Cardiac muscle cell (in vitro differentiated cells and primary cell): Measurements from ENCODE around the gene ARHGEF35. TPM values are rescaled to one million over a fixed set of nuclear protein-coding genes. Genes with fewer than 3 reads are reported as not detected.
"Not testable (repeated sequence)": the region's sequence is repeated elsewhere in the genome, so short reads cannot be mapped to it uniquely, and the experiment has no call there.

ENCODE experiments used
- DNase-seq, 2 donors: peaks; one replicate each; pipeline versions ENCODE4 v3.0.0 to v3.0.0-alpha.2; 2010 to 2017; ENCODE audit warnings: low read depth in 1 of 2, low spot score in 1 of 2
- H3K27ac ChIP-seq: fragments of 200-600 bp; sonication (generic); 2 replicates; pipeline ENCODE4 v1.5.1; 2016
- H3K27me3 ChIP-seq: fragments of 200-600 bp; sonication (generic); 2 replicates; pipeline ENCODE4 v1.6.0; 2016; ENCODE audit warnings: control low read depth
- H3K36me3 ChIP-seq: fragments of 200-600 bp; sonication (generic); 2 replicates; pipeline ENCODE4 v1.5.1; 2016; ENCODE audit warnings: control low read depth
- H3K4me1 ChIP-seq: fragments of 200-600 bp; sonication (generic); 2 replicates; pipeline ENCODE4 v1.8.1; 2017; ENCODE audit warnings: low read depth, mild to moderate bottlenecking, mixed run types
- H3K4me3 ChIP-seq: fragments of 200-600 bp; sonication (generic); 2 replicates; pipeline ENCODE4 v1.5.1; 2016; ENCODE audit warnings: mild to moderate bottlenecking
- H3K9me3 ChIP-seq: fragments of 200-600 bp; sonication (generic); 2 replicates; pipeline ENCODE4 v1.5.1; 2017; ENCODE audit warnings: low read depth, mild to moderate bottlenecking, control low read depth
- CTCF ChIP-seq: IDR thresholded peaks from 2 replicates; pipeline ENCODE4 v1.5.1; 2012; ENCODE audit warnings: low read depth, mild to moderate bottlenecking, low read length
- polyA plus RNA-seq: library from polyadenylated mRNA; unstranded; fragments of >200 nt; fragmentation: Nextera tagmentation; extraction: Ambion mirVana; gene quantifications from 2 replicates; pipeline ENCODE4 v1.2.1, GENCODE V29; 2016
- total RNA-seq: library from RNA; depleted of rRNA; stranded (reverse); fragments of >200 nt; gene quantifications from 2 replicates; pipeline ENCODE4 v1.2.3, GENCODE V29; 2016

ARHGEF35 gene
- total and polyA plus RNA-seq, 2 experiments from 2014 or later = 0.93 to 1.7 TPM

- not testable (repeated sequence) for H3K9me3 ChIP-seq, H3K4me3 ChIP-seq, H3K27me3 ChIP-seq, H3K36me3 ChIP-seq, DNase-seq, H3K4me1 ChIP-seq, H3K27ac ChIP-seq
Observed at GRCh38 chr7:144203086-144203485, 7.5 kb upstream of the ARHGEF35 start.

GRCh38 chr7:144201978-144202377, 6.3 kb upstream of the ARHGEF35 start:
- not testable (repeated sequence) for H3K4me3 ChIP-seq, DNase-seq

GRCh38 chr7:144198934-144199333, 3.3 kb upstream of the ARHGEF35 start:
- H3K4me3 ChIP-seq, H3K36me3 ChIP-seq, DNase-seq, H3K9me3 ChIP-seq, H3K27me3 ChIP-seq, H3K27ac ChIP-seq, H3K4me1 ChIP-seq: not testable (repeated sequence)

More at GRCh38 chr7:144201978-144202377, 6.3 kb upstream of the ARHGEF35 start:
- H3K4me1 ChIP-seq, H3K27ac ChIP-seq, H3K27me3 ChIP-seq, H3K36me3 ChIP-seq, H3K9me3 ChIP-seq: not testable (repeated sequence)

- not testable (repeated sequence) for H3K9me3 ChIP-seq, H3K27me3 ChIP-seq, DNase-seq, H3K27ac ChIP-seq, H3K4me3 ChIP-seq, H3K4me1 ChIP-seq, H3K36me3 ChIP-seq
Observed at GRCh38 chr7:144194453-144194852, 1.2 kb downstream of the ARHGEF35 start.

- not testable (repeated sequence) for DNase-seq, H3K4me3 ChIP-seq, H3K4me1 ChIP-seq, H3K27ac ChIP-seq, H3K36me3 ChIP-seq, H3K9me3 ChIP-seq, H3K27me3 ChIP-seq
Observed at GRCh38 chr7:144193782-144194181, 1.9 kb downstream of the ARHGEF35 start.

GRCh38 chr7:144188578-144189171, 7.0 kb downstream of the ARHGEF35 start:
- not testable (repeated sequence) for H3K4me1 ChIP-seq, H3K27me3 ChIP-seq, DNase-seq, H3K27ac ChIP-seq, H3K36me3 ChIP-seq, H3K4me3 ChIP-seq, H3K9me3 ChIP-seq

- not testable (repeated sequence) for H3K27me3 ChIP-seq, H3K36me3 ChIP-seq, H3K9me3 ChIP-seq, H3K4me1 ChIP-seq, DNase-seq, H3K27ac ChIP-seq, H3K4me3 ChIP-seq
Observed at GRCh38 chr7:144187848-144188247, 7.8 kb downstream of the ARHGEF35 start.

- H3K36me3 ChIP-seq, H3K27ac ChIP-seq, H3K4me3 ChIP-seq, H3K4me1 ChIP-seq, DNase-seq, H3K9me3 ChIP-seq, H3K27me3 ChIP-seq: not testable (repeated sequence)
Observed at GRCh38 chr7:144183166-144183565, 12.5 kb downstream of the ARHGEF35 start, which contains the start of gene CTAGE4. Gene CTAGE4 (plus strand): TSS chr7:144183466. CDS start chr7:144183504, 38 bp downstream.

GRCh38 chr7:144179165-144179479, 16.5 kb downstream of the ARHGEF35 start:
- not testable (repeated sequence) for H3K9me3 ChIP-seq, H3K27me3 ChIP-seq, DNase-seq, H3K4me3 ChIP-seq, H3K27ac ChIP-seq, H3K36me3 ChIP-seq
- peaks cover 16% of the 10 kb centered on the region for H3K4me1 ChIP-seq

GRCh38 chr7:144178380-144179164, 17.1 kb downstream of the ARHGEF35 start:
- H3K27ac ChIP-seq, H3K27me3 ChIP-seq, H3K36me3 ChIP-seq, H3K9me3 ChIP-seq, H3K4me3 ChIP-seq: not testable (repeated sequence)
- H3K4me1 ChIP-seq = peaks cover 16% of the 10 kb centered on the region
- peak; percentile 22 to 46 for DNase-seq
- peak; percentile 44 for TF ChIP-seq CTCF
